MM.1S (cell line): ENCODE data around the gene VPS45.

Source experiments
- DNase-seq: peaks from one replicate; pipeline ENCODE4 v3.0.0-alpha.2; 2015
- H2AFZ ChIP-seq: fragments of 300-600 bp; sonication (generic); 2 replicates; pipeline ENCODE4 v1.6.0; 2016; ENCODE audit warnings: antibody characterized with exemption, low read length
- H3F3A ChIP-seq: fragments of 300-600 bp; sonication (generic); 2 replicates; pipeline ENCODE4 v1.6.1; 2016; ENCODE audit warnings: mild to moderate bottlenecking, antibody characterized with exemption, low read length, moderate library complexity, mixed read lengths; ENCODE audit not compliant: insufficient read depth
- H3K27ac ChIP-seq: fragments of 300-600 bp; sonication (generic); 2 replicates; pipeline ENCODE4 v1.5.1; 2016; ENCODE audit warnings: mild to moderate bottlenecking, low read length
- H3K27me3 ChIP-seq: fragments of 300-600 bp; sonication (generic); replicated peaks from 2 replicates; pipeline ENCODE4 v1.6.0; 2016; ENCODE audit warnings: low read length; ENCODE audit not compliant: insufficient read depth
- H3K36me3 ChIP-seq: fragments of 300-600 bp; sonication (generic); replicated peaks from 2 replicates; pipeline ENCODE4 v1.6.1; 2016; ENCODE audit warnings: mild to moderate bottlenecking, low read length, mixed read lengths; ENCODE audit not compliant: insufficient read depth
- H3K4me1 ChIP-seq: fragments of 300-600 bp; sonication (generic); 2 replicates; pipeline ENCODE4 v1.6.1; 2016; ENCODE audit warnings: low read length, mixed read lengths
- H3K4me2 ChIP-seq: fragments of 300-600 bp; sonication (generic); 2 replicates; pipeline ENCODE4 v1.6.0; 2016; ENCODE audit warnings: low read depth, low read length
- H3K4me3 ChIP-seq: fragments of 300-600 bp; sonication (generic); 2 replicates; pipeline ENCODE4 v1.5.1; 2016; ENCODE audit warnings: low read length, mixed read lengths
- H3K79me2 ChIP-seq: fragments of 300-600 bp; sonication (generic); 2 replicates; pipeline ENCODE4 v1.6.1; 2016; ENCODE audit warnings: mixed run types, low read length, mixed read lengths
- H3K9ac ChIP-seq: fragments of 300-600 bp; sonication (generic); 2 replicates; pipeline ENCODE4 v1.6.1; 2016; ENCODE audit warnings: low read length, mixed read lengths
- H3K9me2 ChIP-seq: fragments of 300-600 bp; sonication (generic); replicated peaks from 2 replicates; pipeline ENCODE4 v1.6.1; 2016; ENCODE audit warnings: mild to moderate bottlenecking, low read length, mixed read lengths; ENCODE audit not compliant: insufficient read depth
- H3K9me3 ChIP-seq: fragments of 300-600 bp; sonication (generic); replicated peaks from 2 replicates; pipeline ENCODE4 v1.6.1; 2016; ENCODE audit warnings: mild to moderate bottlenecking, low read length, mixed read lengths; ENCODE audit not compliant: insufficient read depth
- H4K20me1 ChIP-seq: fragments of 300-600 bp; sonication (generic); 2 replicates; pipeline ENCODE4 v1.6.1; 2016; ENCODE audit warnings: mild to moderate bottlenecking, low read length, moderate library complexity, mixed read lengths; ENCODE audit not compliant: insufficient read depth
- EZH2 ChIP-seq: fragments of 300-600 bp; sonication (generic); optimal IDR thresholded peaks from 2 replicates; pipeline ENCODE3; 2017; ENCODE audit warnings: low read depth, mild to moderate bottlenecking, antibody characterized with exemption, low read length, mixed read lengths
- EZH2phosphoT487 ChIP-seq: fragments of 300-600 bp; sonication (generic); IDR thresholded peaks from 2 replicates; pipeline ENCODE4 v1.6.1; 2018; ENCODE audit warnings: antibody characterized with exemption, low read length
- TF ChIP-seq, protein P1 (sequence below): fragments of 300-600 bp; sonication (generic); IDR thresholded peaks from 2 replicates; pipeline ENCODE4 v1.5.1; 2016; ENCODE audit warnings: antibody characterized with exemption, low read length, mixed read lengths

VPS45 gene

DNA sequence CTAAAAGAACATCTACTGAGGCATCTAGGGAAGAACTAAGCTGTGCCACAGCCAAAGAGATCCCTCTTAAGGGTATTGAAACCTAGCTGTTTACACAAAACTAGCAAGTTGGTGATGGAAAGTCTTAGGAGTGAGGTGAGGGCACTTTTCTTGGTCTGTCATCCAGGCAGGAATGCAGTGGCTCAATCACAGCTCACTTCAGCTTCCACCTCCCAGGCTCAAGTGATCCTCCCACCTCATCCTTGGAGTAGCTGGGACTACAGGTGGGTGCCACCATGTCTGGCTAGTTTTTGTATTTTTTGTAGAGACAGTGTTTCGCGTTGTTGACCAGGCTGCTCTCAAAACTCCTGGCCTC lies 84.6 kb downstream of the VPS45 start:
- peaks cover 29% of the 10 kb centered on the region for H3K79me2 ChIP-seq
- H4K20me1 ChIP-seq, result no peaks in the 10 kb centered on the region
- no peaks in the 10 kb centered on the region for H3K27me3 ChIP-seq
- DNase-seq, result no peak
- no peaks in the 10 kb centered on the region for H3K9me3 ChIP-seq
- peak overlapping the region; percentile 62; the same call in 1 of the 2 replicates for H3K4me2 ChIP-seq
- H3K36me3 ChIP-seq, result no peaks in the 10 kb centered on the region
- H2AFZ ChIP-seq, result no peak overlapping the region
- H3K9me2 ChIP-seq, result no peaks in the 10 kb centered on the region
- H3K27ac ChIP-seq, result no peak overlapping the region
- no peak overlapping the region for H3K9ac ChIP-seq
- peaks cover 31% of the 10 kb centered on the region for H3K4me1 ChIP-seq
- no peak overlapping the region for H3K4me3 ChIP-seq
- H3F3A ChIP-seq, result peaks cover 12% of the 10 kb centered on the region; the same call in 1 of the 2 replicates
- TF ChIP-seq EZH2phosphoT487 (no peak), EZH2 (no peak)
- TF ChIP-seq, protein P1, sequence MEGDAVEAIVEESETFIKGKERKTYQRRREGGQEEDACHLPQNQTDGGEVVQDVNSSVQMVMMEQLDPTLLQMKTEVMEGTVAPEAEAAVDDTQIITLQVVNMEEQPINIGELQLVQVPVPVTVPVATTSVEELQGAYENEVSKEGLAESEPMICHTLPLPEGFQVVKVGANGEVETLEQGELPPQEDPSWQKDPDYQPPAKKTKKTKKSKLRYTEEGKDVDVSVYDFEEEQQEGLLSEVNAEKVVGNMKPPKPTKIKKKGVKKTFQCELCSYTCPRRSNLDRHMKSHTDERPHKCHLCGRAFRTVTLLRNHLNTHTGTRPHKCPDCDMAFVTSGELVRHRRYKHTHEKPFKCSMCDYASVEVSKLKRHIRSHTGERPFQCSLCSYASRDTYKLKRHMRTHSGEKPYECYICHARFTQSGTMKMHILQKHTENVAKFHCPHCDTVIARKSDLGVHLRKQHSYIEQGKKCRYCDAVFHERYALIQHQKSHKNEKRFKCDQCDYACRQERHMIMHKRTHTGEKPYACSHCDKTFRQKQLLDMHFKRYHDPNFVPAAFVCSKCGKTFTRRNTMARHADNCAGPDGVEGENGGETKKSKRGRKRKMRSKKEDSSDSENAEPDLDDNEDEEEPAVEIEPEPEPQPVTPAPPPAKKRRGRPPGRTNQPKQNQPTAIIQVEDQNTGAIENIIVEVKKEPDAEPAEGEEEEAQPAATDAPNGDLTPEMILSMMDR, result no peak

GRCh38 chr1:150152772-150153456 lies 85.3 kb downstream of the VPS45 start:
- Histone ChIP-seq H3F3A (peaks cover 12% of the 10 kb centered on the region; the same call in 1 of the 2 replicates), H3K4me2 (no peak overlapping the region), H3K36me3 (no peaks in the 10 kb centered on the region), H4K20me1 (no peaks in the 10 kb centered on the region), H3K27me3 (no peaks in the 10 kb centered on the region), H3K9me2 (no peaks in the 10 kb centered on the region), H3K4me1 (peaks cover 31% of the 10 kb centered on the region), H3K79me2 (peaks cover 29% of the 10 kb centered on the region), H3K27ac (no peak overlapping the region), H3K9ac (no peak overlapping the region), H2AFZ (no peak overlapping the region), H3K4me3 (no peak overlapping the region), H3K9me3 (no peaks in the 10 kb centered on the region)
- no peak for DNase-seq
- no peak for TF ChIP-seq EZH2phosphoT487
- no peak for TF ChIP-seq EZH2
- TF ChIP-seq, protein P1, result no peak

- Histone ChIP-seq H2AFZ (no peak overlapping the region), H3K9ac (no peak overlapping the region), H3F3A (peaks cover 6% of the 10 kb centered on the region; the same call in 1 of the 2 replicates), H3K9me2 (no peaks in the 10 kb centered on the region), H4K20me1 (no peaks in the 10 kb centered on the region), H3K36me3 (no peaks in the 10 kb centered on the region), H3K4me3 (no peak overlapping the region), H3K9me3 (no peaks in the 10 kb centered on the region), H3K27ac (no peak overlapping the region), H3K4me1 (peaks cover 33% of the 10 kb centered on the region), H3K4me2 (no peak overlapping the region), H3K79me2 (peaks cover 29% of the 10 kb centered on the region), H3K27me3 (no peaks in the 10 kb centered on the region)
- TF ChIP-seq, protein P1, result no peak
- no peak for TF ChIP-seq EZH2
- no peak for TF ChIP-seq EZH2phosphoT487
- no peak for DNase-seq
Measured at GRCh38 chr1:150154143-150154542, 86.6 kb downstream of the VPS45 start.
